Subcutaneous adipose tissue (tissue), 4 donors: ENCODE results near the gene MYMX. TPM values are rescaled to one million over a fixed set of nuclear protein-coding genes. Genes with fewer than 3 reads are reported as not detected.

ENCODE experiments used
- CTCF ChIP-seq: fragments of 450-650 bp; IDR thresholded peaks from one replicate; pipeline ENCODE4 v1.5.1; 2016; ENCODE audit warnings: low read depth, mild to moderate bottlenecking, control low read depth, antibody characterized with exemption, moderate library complexity
- total RNA-seq, 4 donors: library from RNA; depleted of rRNA; stranded (reverse); fragments of >200 nt; gene quantifications; one replicate each; pipeline ENCODE4 v1.1.0, GENCODE V29; 2016

Gene MYMX
- total RNA-seq, 4 donors from 2014 or later, result 0.98 to 2.6 (median 1.8) TPM

GRCh38 chr6:44253307-44254101, 36.8 kb downstream of the MYMX start:
- TF ChIP-seq CTCF, result no peak

GRCh38 chr6:44254191-44255104, 37.7 kb downstream of the MYMX start:
- TF ChIP-seq CTCF, result no peak

- no peak for TF ChIP-seq CTCF
Measured at GRCh38 chr6:44255105-44255808, 38.5 kb downstream of the MYMX start.

GRCh38 chr6:44255871-44256774, 39.4 kb downstream of the MYMX start:
- no peak for TF ChIP-seq CTCF

- no peak for TF ChIP-seq CTCF
Measured at GRCh38 chr6:44256775-44257024, 40.0 kb downstream of the MYMX start.

GRCh38 chr6:44257025-44257752, 40.5 kb downstream of the MYMX start, which contains the start of gene SLC35B2:
SLC35B2 (minus strand) TSS chr6:44257528; CDS start chr6:44257410, 118 bp downstream.
- TF ChIP-seq CTCF, result no peak
